ENCODE measurements around the gene PPP3R1.

- TF ChIP-seq POLR2A (conservative IDR thresholded peaks at IDR 0.05) (no peak), TFAM (CRISPR knock-in tag; conservative IDR thresholded peaks at IDR 0.05) (no peak), ZNF253 (CRISPR knock-in tag; conservative IDR thresholded peaks at IDR 0.05) (no peak), MTA1 (IDR thresholded peaks at IDR 0.05; ENCODE audit: borderline replicate concordance) (no peak), SP1 (CRISPR knock-in tag; IDR thresholded peaks at IDR 0.05) (no peak), EZH2 (IDR thresholded peaks at IDR 0.05; ENCODE audit: borderline replicate concordance, low read depth, low read length) (no peak), MTA2 (IDR thresholded peaks at IDR 0.05; ENCODE audit: low read depth) (no peak)
- TF ChIP-seq, protein P1, sequence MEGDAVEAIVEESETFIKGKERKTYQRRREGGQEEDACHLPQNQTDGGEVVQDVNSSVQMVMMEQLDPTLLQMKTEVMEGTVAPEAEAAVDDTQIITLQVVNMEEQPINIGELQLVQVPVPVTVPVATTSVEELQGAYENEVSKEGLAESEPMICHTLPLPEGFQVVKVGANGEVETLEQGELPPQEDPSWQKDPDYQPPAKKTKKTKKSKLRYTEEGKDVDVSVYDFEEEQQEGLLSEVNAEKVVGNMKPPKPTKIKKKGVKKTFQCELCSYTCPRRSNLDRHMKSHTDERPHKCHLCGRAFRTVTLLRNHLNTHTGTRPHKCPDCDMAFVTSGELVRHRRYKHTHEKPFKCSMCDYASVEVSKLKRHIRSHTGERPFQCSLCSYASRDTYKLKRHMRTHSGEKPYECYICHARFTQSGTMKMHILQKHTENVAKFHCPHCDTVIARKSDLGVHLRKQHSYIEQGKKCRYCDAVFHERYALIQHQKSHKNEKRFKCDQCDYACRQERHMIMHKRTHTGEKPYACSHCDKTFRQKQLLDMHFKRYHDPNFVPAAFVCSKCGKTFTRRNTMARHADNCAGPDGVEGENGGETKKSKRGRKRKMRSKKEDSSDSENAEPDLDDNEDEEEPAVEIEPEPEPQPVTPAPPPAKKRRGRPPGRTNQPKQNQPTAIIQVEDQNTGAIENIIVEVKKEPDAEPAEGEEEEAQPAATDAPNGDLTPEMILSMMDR (IDR thresholded peaks at IDR 0.05 in 2 of 3, conservative IDR thresholded peaks at IDR 0.05 in 1 of 3; ENCODE audit: insufficient read depth in 2 of 3, low read depth in 1 of 3, low read length in 3 of 3) = no peak
Observed at GRCh38 chr2:68217729-68218128, 34.6 kb downstream of the PPP3R1 start.

All from K562 (cell line).